GM12874 (cell line): ENCODE measurements around the gene IL4I1.

Experiments
- CTCF ChIP-seq: IDR thresholded peaks from 2 replicates; pipeline ENCODE4 v1.5.1; 2011; ENCODE audit warnings: low read depth, mild to moderate bottlenecking, control low read depth, low read length, moderate library complexity; ENCODE audit not compliant: insufficient read depth

Gene IL4I1

GRCh38 chr19:49873834-49874233 lies 22.9 kb downstream of the IL4I1 start:
- TF ChIP-seq CTCF = no peak

- TF ChIP-seq CTCF = no peak
These were observed 23.6 kb downstream of the IL4I1 start for GRCh38 chr19:49873129-49873521.

- TF ChIP-seq CTCF = no peak
These were observed 24.2 kb downstream of the IL4I1 start for GRCh38 chr19:49872245-49873128.

GRCh38 chr19:49871349-49871985 lies 25.2 kb downstream of the IL4I1 start:
- TF ChIP-seq CTCF = no peak

GRCh38 chr19:49870309-49870901 lies 26.3 kb downstream of the IL4I1 start:
- no peak for TF ChIP-seq CTCF

GRCh38 chr19:49869484-49870308 lies 27.0 kb downstream of the IL4I1 start:
- TF ChIP-seq CTCF = no peak

- no peak for TF ChIP-seq CTCF
These were observed 27.6 kb downstream of the IL4I1 start for GRCh38 chr19:49869009-49869483.
